GM21423 (cell line): Measurements from ENCODE around the gene LSM12.

Experiments used
- ATAC-seq: cut with Tn5 transposase; IDR thresholded peaks from one replicate; pipeline ENCODE4 v1.9.1; 2021; ENCODE audit warnings: mild to moderate bottlenecking, moderate library complexity; ENCODE audit not compliant: unreplicated experiment

Gene LSM12

GRCh38 chr17:44095647-44096496, 29.4 kb upstream of the LSM12 start:
- ATAC-seq, result no peak

- no peak for ATAC-seq
Measured at GRCh38 chr17:44095388-44095646, 28.8 kb upstream of the LSM12 start.

- ATAC-seq, result no peak
Measured at GRCh38 chr17:44094701-44095387, 28.4 kb upstream of the LSM12 start.

- ATAC-seq, result no peak
Measured at GRCh38 chr17:44093231-44093900, 26.9 kb upstream of the LSM12 start.

GRCh38 chr17:44092051-44092450, 25.6 kb upstream of the LSM12 start:
- no peak for ATAC-seq

- no peak for ATAC-seq
Measured at GRCh38 chr17:44091200-44091997, 24.9 kb upstream of the LSM12 start.

DNA sequence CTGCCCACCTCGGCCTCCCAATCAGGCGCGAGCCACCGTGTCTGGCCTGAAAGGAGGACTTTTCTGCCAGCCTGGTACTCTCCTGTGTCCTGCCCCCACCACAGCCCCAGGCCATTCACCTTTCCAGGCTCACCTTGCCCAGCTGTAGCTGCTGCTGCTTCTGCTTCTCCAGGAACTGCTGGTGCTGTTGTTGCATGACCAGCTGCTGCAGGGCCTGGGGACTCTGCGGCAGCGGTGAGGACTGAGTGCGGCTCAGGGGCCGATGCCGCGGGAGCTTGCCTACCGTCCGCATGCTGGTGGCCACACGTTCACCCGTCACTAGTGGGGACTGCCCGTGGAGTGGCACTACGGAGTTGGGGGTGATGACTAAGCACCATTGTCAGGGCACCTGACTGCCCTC, 21.8 kb upstream of the LSM12 start:
- ATAC-seq, result no peak

DNA sequence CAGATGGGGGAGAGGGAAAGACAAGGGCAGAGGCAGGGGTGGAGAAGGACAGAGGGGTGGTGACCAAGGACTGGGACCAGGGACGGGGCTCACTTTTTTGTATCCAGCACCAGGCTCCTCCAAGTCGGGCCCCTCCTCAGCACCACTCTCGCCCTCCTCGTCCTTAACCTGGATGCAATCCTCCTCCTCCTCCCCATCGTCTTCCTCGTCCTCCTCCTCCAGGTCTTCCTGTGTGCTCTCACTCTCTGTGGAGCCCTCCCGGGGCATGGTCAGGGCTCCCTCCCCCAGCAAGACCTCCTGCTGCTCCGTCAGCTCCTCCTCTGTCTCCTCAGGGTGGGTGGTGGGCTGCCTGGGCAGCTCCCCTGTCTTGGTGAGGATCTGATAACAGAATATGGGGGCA, 20.8 kb upstream of the LSM12 start:
- no peak for ATAC-seq

GRCh38 chr17:44086364-44087311, 20.2 kb upstream of the LSM12 start:
- ATAC-seq, result no peak

- ATAC-seq, result no peak
Measured at GRCh38 chr17:44085908-44086307, 19.4 kb upstream of the LSM12 start.

DNA sequence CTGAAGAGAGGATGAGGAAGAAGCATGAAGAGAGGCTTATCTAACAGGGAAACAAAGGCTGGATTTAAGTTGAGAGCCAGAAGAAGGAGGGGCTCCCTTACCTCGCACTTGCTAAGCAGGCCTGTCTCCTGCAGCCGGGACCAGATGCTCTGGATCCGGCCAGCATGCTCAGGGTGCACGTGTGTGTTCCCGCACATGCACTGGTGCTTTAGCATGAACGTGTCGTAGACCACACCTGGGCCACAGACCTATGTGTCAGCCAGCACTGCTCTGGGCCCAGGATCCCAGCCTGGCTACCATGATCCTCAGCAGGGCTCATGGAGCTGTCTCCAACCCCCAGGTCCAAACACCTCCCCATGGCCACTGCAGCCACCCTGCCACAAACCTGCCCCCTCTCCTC, 18.4 kb upstream of the LSM12 start:
- ATAC-seq, result no peak

DNA sequence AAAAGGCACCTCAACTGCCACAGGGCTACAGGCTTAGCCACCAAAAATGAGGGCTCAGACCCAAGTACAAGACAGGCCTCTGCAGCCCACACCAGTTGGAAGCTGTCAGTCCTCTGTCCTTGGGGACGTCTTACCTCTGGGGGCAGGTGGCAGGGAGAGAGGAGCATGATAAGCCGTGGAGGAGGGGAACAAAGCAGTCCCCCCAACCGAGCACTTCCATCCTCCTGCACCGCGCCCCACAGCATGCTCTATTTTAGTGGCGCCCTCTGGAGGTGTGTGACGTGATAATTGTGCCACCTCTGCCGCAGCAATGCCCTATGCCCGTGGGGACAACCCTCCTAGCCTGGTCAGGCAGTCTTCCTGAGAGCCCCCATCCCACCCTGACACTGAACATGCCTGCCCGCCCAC, 17.7 kb upstream of the LSM12 start:
- ATAC-seq, result no peak

DNA sequence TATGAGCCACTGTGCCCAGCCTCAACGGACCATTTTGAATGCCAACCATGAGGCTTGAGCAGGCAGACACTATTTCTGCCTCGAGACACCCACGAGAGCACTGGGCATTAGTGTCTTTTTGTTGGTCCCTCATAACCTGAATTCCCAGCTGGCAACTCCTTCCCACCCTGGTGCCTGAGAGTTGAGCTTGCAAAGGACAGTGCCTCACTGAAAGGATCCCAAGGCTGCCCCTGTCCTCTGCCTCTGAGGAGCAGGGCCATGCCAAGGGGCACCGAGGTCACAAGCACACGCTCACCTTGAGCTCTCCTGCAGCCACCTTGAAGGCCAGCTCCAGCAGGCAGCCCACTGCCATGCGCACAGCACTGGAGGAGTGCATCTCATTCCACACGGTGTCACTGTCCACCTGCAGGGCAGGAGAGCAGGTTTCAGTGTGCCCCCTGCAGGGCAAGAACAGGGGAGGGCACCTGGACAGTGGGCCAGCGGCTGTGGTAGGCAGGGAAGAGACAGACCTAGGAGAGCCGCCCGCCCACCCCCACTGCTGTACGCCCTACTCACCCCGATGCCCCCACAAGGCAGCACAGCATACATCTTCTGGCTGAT, 16.9 kb upstream of the LSM12 start:
- ATAC-seq, result no peak

DNA sequence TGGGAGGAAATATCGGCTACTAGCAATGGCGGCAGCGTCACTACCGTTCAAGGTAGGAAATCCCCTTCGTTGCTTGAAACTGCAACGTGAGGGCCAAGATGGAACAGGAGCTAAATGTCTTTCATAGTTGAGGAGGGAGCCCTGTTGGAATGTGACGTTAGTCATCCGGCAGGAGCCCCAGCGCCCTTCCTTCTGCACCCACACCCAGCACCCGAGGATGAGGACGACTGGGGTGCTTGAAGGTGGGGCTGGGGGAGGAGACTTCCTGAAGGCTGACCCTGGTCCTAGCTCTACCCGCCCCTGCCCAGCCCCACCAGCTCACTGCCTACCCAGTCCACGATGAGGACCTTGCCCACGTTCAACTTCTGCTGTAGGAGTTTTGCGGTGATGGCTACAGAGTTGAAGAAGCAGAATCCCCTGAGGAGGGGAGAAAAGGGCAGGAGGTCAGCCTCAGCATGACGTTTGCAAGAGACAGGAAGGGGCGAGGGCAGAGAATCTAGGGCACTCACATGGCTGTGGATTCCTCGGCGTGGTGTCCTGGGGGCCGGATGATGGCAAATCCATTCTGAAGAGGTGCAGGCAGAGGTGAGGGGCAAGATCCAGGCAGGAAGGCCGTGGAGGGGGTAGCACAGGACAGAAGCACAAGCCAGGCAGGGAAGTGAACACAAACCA, 15.9 kb upstream of the LSM12 start:
- ATAC-seq, result no peak

GRCh38 chr17:44081681-44082080, 15.2 kb upstream of the LSM12 start:
- no peak for ATAC-seq

DNA sequence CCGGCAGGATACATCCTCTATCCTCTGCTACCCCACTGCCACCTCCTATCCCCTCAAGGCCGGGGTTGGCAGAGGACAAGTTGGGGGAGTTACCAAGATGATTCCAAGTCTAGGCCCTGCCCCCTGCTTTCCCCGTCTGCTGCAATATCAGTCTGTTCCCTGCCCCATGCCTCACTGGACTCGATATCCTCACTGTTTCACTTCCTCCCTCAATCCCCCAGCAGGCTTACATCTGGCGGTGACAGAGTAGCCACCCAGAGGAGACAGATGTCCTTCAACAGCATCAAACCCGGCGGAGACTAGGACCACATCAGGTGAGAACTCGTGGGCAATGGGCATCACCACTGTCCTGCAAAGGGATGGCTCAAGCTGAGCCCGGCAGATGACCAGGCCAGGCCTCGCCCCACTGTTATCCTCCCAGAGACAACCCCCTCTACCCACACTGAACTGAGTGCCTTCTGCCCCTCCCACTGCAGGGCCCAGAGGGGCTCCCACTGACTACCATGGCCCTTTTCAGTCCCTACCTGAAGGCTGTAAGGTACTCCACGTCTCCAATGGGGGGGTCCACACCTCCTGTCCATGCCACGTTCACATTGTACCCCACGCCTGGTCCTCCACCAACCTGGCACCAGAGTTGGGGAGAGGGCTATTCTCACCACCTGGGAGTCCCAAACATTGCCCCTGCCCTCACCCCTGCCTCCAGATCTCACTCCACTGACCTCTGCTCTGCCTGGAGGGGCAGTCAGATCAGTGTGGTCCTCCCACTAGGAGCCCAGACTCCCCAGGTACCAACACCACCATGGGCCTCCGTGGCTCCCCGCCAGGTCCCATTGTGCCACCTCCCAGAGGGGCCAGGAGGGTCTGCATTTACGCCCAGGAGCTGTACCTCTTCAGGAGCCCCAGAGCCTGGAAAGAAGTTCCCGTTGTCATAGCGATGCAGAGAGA, 13.7 kb upstream of the LSM12 start:
- no peak for ATAC-seq

GRCh38 chr17:44078412-44078811, 11.9 kb upstream of the LSM12 start:
- ATAC-seq, result no peak

- ATAC-seq, result no peak
Measured at GRCh38 chr17:44077595-44077909, 11.1 kb upstream of the LSM12 start.
